PFSK-1 (cell line): ENCODE results near the gene SCAMP3.

Source experiments
- SIN3A ChIP-seq: IDR thresholded peaks from 2 replicates; pipeline ENCODE4 v1.6.1; 2012; ENCODE audit warnings: mild to moderate bottlenecking, low read length, moderate library complexity, borderline replicate concordance; ENCODE audit not compliant: insufficient read depth
- TAF1 ChIP-seq: IDR thresholded peaks from 2 replicates; pipeline ENCODE4 v1.6.1; 2012; ENCODE audit warnings: low read length, control low read depth, borderline replicate concordance; ENCODE audit not compliant: insufficient read depth
- TF ChIP-seq, protein P1 (sequence below), 2 experiments: IDR thresholded peaks; 2 replicates each; pipeline versions ENCODE4 v1.6.1 to v1.8.0; 2011 to 2012; ENCODE audit warnings: low read depth in 2 of 2, low read length in 2 of 2, control low read depth in 1 of 2, inconsistent platforms in 1 of 2, mild to moderate bottlenecking in 1 of 2, moderate library complexity in 1 of 2; ENCODE audit not compliant: insufficient read depth in 1 of 2

DNA sequence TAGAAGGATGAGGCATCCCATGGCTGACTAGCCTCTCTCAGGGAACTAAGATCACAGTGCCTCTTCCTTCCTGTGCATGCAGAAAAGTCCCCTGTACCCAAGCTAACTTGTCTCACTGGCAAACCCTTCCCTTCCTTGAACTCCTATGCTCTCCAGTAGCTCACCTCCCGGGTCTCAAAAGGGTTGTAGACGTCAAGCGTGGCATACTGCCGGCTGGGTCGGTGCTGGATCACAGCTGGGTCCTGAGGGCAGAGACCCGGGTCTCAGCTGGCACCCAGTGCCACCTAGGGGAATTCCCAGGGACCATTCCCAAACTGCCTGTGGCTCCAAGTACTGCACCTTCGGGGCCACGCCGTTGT is 688 bp downstream of the SCAMP3 start:
- TF ChIP-seq, protein P1, sequence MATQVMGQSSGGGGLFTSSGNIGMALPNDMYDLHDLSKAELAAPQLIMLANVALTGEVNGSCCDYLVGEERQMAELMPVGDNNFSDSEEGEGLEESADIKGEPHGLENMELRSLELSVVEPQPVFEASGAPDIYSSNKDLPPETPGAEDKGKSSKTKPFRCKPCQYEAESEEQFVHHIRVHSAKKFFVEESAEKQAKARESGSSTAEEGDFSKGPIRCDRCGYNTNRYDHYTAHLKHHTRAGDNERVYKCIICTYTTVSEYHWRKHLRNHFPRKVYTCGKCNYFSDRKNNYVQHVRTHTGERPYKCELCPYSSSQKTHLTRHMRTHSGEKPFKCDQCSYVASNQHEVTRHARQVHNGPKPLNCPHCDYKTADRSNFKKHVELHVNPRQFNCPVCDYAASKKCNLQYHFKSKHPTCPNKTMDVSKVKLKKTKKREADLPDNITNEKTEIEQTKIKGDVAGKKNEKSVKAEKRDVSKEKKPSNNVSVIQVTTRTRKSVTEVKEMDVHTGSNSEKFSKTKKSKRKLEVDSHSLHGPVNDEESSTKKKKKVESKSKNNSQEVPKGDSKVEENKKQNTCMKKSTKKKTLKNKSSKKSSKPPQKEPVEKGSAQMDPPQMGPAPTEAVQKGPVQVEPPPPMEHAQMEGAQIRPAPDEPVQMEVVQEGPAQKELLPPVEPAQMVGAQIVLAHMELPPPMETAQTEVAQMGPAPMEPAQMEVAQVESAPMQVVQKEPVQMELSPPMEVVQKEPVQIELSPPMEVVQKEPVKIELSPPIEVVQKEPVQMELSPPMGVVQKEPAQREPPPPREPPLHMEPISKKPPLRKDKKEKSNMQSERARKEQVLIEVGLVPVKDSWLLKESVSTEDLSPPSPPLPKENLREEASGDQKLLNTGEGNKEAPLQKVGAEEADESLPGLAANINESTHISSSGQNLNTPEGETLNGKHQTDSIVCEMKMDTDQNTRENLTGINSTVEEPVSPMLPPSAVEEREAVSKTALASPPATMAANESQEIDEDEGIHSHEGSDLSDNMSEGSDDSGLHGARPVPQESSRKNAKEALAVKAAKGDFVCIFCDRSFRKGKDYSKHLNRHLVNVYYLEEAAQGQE (IDR thresholded peaks at IDR 0.05; ENCODE audit: insufficient read depth in 1 of 2, low read depth in 2 of 2, low read length in 2 of 2), result no peak
- TF ChIP-seq TAF1 (no peak), SIN3A (no peak)
